Measurements from ENCODE around the gene TANGO6.

TANGO6 gene

DNA sequence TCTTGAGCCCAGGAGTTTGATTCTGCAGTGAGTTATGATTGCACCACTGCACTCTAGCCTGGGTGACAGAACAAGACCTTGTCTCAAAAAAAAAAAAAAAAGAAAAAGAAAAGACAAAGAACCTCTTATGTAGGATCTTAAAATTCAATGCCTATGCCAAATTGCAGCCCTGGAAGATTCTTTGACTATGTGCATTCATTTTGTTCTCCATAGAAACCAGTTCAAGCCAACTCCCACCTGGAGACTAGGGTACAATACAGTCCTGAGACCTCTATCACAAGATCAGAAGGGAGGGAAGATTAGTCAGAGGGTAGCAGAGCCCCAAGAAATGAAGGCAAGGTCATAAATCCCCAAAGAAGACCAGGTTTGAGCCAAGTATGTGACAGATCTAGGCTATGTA is 171.5 kb downstream of the TANGO6 start:
- Histone ChIP-seq H2AFZ (ENCODE audit: low read depth, low read length) (no peak overlapping the region), H3K27ac (ENCODE audit: low read length) (no peak overlapping the region), H3K4me2 (ENCODE audit: insufficient read depth, low read length) (no peak overlapping the region), H3K79me2 (ENCODE audit: insufficient read depth, low read length) (no peaks in the 10 kb centered on the region), H3K36me3 (ENCODE audit: insufficient read depth, low read length) (no peaks in the 10 kb centered on the region), H3K27me3 (ENCODE audit: insufficient read depth, low read length, poor library complexity) (no peaks in the 10 kb centered on the region), H3K9ac (ENCODE audit: low read depth, low read length) (no peak overlapping the region), H3K4me1 (ENCODE audit: insufficient read depth, low read length) (no peaks in the 10 kb centered on the region), H4K20me1 (ENCODE audit: insufficient read depth, low read length) (no peaks in the 10 kb centered on the region), H3K4me3 (ENCODE audit: low read depth in 1 of 2, low read length in 2 of 2) (no peak overlapping the region), H3K9me3 (ENCODE audit: insufficient read depth, low read length, severe bottlenecking) (no peaks in the 10 kb centered on the region)
- ATAC-seq (ENCODE audit: insufficient read depth, low read depth) (no peak), DNase-seq (no peak)
- TF ChIP-seq CTCF (IDR thresholded peaks at IDR 0.05; ENCODE audit: borderline replicate concordance, extremely low read depth, low read length, poor library complexity, severe bottlenecking): no peak
- TF ChIP-seq EZH2 (IDR thresholded peaks at IDR 0.05; ENCODE audit: borderline replicate concordance, low read depth, low read length, severe bottlenecking): no peak

DNA sequence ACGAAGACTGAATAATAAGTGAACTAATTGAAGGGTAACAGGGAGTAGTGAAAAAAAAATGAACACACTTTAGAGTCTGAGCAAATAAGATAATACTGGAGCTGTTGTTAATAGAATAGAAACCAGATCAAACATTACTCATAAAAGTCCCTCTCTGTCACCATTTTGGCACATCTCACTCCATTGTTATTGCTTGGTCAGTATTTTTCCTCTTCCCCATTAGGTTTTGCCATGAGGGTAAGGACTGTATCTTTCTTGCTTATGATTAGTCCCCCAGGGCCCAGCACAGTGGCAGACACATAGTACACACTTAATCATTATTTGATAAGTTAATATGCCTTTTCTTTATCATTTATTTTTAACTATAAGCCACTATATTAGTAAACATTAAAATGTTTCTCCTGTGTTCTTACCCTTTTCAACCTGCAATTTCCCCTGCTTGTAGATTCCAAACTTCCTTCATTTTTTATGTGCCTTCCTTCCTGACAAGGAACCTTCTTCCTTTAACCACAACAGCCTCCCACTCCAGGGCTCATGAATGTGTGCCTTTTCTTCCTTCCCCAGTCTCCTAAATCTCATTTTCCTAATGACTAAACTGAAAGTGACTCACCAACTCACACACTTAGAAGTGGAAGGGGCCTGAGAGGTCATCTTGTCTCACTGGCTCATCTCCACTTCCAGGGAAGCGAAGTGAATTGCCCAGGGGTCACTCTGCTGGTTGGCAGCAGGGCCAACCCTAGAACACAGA is 173.9 kb downstream of the TANGO6 start:
- Histone ChIP-seq H3K4me3 (ENCODE audit: low read depth in 1 of 2, low read length in 2 of 2) (no peak overlapping the region), H3K4me2 (ENCODE audit: insufficient read depth, low read length) (no peak overlapping the region), H3K9me3 (ENCODE audit: insufficient read depth, low read length, severe bottlenecking) (no peaks in the 10 kb centered on the region), H2AFZ (ENCODE audit: low read depth, low read length) (no peak overlapping the region), H3K36me3 (ENCODE audit: insufficient read depth, low read length) (no peaks in the 10 kb centered on the region), H3K27me3 (ENCODE audit: insufficient read depth, low read length, poor library complexity) (no peaks in the 10 kb centered on the region), H3K4me1 (ENCODE audit: insufficient read depth, low read length) (no peaks in the 10 kb centered on the region), H3K27ac (ENCODE audit: low read length) (no peak overlapping the region), H3K9ac (ENCODE audit: low read depth, low read length) (no peak overlapping the region), H3K79me2 (ENCODE audit: insufficient read depth, low read length) (no peaks in the 10 kb centered on the region), H4K20me1 (ENCODE audit: insufficient read depth, low read length) (no peaks in the 10 kb centered on the region)
- no peak for TF ChIP-seq CTCF (IDR thresholded peaks at IDR 0.05; ENCODE audit: borderline replicate concordance, extremely low read depth, low read length, poor library complexity, severe bottlenecking)
- TF ChIP-seq EZH2 (IDR thresholded peaks at IDR 0.05; ENCODE audit: borderline replicate concordance, low read depth, low read length, severe bottlenecking): no peak
- no peak for ATAC-seq (ENCODE audit: insufficient read depth, low read depth)
- no peak for DNase-seq

- Histone ChIP-seq H4K20me1 (ENCODE audit: insufficient read depth, low read length) (no peaks in the 10 kb centered on the region), H3K4me3 (ENCODE audit: low read depth in 1 of 2, low read length in 2 of 2) (no peak overlapping the region), H3K36me3 (ENCODE audit: insufficient read depth, low read length) (peaks cover 7% of the 10 kb centered on the region; the same call in 1 of the 2 replicates), H3K27ac (ENCODE audit: low read length) (no peak overlapping the region), H3K4me1 (ENCODE audit: insufficient read depth, low read length) (no peaks in the 10 kb centered on the region), H2AFZ (ENCODE audit: low read depth, low read length) (no peak overlapping the region), H3K79me2 (ENCODE audit: insufficient read depth, low read length) (no peaks in the 10 kb centered on the region), H3K4me2 (ENCODE audit: insufficient read depth, low read length) (no peak overlapping the region), H3K9me3 (ENCODE audit: insufficient read depth, low read length, severe bottlenecking) (no peaks in the 10 kb centered on the region), H3K9ac (ENCODE audit: low read depth, low read length) (no peak overlapping the region), H3K27me3 (ENCODE audit: insufficient read depth, low read length, poor library complexity) (no peaks in the 10 kb centered on the region)
- ATAC-seq (ENCODE audit: insufficient read depth, low read depth): no peak
- TF ChIP-seq EZH2 (IDR thresholded peaks at IDR 0.05; ENCODE audit: borderline replicate concordance, low read depth, low read length, severe bottlenecking) (no peak), CTCF (IDR thresholded peaks at IDR 0.05; ENCODE audit: borderline replicate concordance, extremely low read depth, low read length, poor library complexity, severe bottlenecking) (no peak)
- DNase-seq: no peak
These were observed 176.5 kb downstream of the TANGO6 start for GRCh38 chr16:69019811-69020210.

All from DND-41 (cell line).